PFSK-1 (cell line): ENCODE data around the gene AUTS2.

ENCODE experiments used
- FOXP2 ChIP-seq: optimal IDR thresholded peaks from 2 replicates; pipeline ENCODE3; 2011; ENCODE audit warnings: borderline replicate concordance, control low read depth, inconsistent platforms; ENCODE audit not compliant: insufficient read depth; ENCODE audit errors: extremely low read length, extremely low read depth
- POLR2AphosphoS5 ChIP-seq: IDR thresholded peaks from 2 replicates; pipeline ENCODE4 v1.6.1; 2012; ENCODE audit warnings: low read depth, mild to moderate bottlenecking, control low read depth, low read length, moderate library complexity
- SIN3A ChIP-seq: IDR thresholded peaks from 2 replicates; pipeline ENCODE4 v1.6.1; 2012; ENCODE audit warnings: mild to moderate bottlenecking, low read length, moderate library complexity, borderline replicate concordance; ENCODE audit not compliant: insufficient read depth
- TAF1 ChIP-seq: IDR thresholded peaks from 2 replicates; pipeline ENCODE4 v1.6.1; 2012; ENCODE audit warnings: low read length, control low read depth, borderline replicate concordance; ENCODE audit not compliant: insufficient read depth
- TF ChIP-seq, protein P1 (sequence below), 2 experiments: IDR thresholded peaks; 2 replicates each; pipeline versions ENCODE4 v1.6.1 to v1.8.0; 2011 to 2012; ENCODE audit warnings: low read depth in 2 of 2, low read length in 2 of 2, control low read depth in 1 of 2, inconsistent platforms in 1 of 2, mild to moderate bottlenecking in 1 of 2, moderate library complexity in 1 of 2; ENCODE audit not compliant: insufficient read depth in 1 of 2

The AUTS2 gene

DNA sequence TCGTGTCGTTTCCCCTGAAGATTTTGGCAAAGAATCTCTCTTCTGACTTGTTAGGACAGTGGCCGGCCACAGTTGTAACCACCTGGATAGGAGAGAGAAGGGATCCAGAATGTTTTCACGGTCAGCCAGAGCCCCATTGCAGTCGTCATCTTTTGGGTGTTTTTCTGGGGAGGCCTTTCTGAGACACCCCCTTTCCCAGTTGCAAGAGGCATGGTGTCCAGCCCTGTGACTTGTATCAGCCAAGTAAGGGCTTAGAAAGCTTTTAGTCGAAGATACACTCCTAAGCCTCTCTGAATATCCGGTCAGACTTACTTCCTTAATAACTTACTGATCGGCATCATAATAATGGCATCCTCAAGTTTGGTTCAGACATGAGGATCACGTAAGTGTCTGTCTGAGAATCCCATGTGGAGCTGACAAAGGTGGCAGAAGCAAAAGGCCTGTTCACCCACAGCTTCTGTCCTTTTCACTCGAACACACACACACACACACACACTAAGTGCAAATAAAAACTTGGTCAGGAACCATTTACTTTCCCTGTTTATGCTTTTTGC is 1098.0 kb downstream of the AUTS2 start:
- no peak for TF ChIP-seq POLR2AphosphoS5
- no peak for TF ChIP-seq SIN3A
- no peak for TF ChIP-seq TAF1
- no peak for TF ChIP-seq FOXP2
- TF ChIP-seq, protein P1, sequence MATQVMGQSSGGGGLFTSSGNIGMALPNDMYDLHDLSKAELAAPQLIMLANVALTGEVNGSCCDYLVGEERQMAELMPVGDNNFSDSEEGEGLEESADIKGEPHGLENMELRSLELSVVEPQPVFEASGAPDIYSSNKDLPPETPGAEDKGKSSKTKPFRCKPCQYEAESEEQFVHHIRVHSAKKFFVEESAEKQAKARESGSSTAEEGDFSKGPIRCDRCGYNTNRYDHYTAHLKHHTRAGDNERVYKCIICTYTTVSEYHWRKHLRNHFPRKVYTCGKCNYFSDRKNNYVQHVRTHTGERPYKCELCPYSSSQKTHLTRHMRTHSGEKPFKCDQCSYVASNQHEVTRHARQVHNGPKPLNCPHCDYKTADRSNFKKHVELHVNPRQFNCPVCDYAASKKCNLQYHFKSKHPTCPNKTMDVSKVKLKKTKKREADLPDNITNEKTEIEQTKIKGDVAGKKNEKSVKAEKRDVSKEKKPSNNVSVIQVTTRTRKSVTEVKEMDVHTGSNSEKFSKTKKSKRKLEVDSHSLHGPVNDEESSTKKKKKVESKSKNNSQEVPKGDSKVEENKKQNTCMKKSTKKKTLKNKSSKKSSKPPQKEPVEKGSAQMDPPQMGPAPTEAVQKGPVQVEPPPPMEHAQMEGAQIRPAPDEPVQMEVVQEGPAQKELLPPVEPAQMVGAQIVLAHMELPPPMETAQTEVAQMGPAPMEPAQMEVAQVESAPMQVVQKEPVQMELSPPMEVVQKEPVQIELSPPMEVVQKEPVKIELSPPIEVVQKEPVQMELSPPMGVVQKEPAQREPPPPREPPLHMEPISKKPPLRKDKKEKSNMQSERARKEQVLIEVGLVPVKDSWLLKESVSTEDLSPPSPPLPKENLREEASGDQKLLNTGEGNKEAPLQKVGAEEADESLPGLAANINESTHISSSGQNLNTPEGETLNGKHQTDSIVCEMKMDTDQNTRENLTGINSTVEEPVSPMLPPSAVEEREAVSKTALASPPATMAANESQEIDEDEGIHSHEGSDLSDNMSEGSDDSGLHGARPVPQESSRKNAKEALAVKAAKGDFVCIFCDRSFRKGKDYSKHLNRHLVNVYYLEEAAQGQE (IDR thresholded peaks at IDR 0.05; ENCODE audit: insufficient read depth in 1 of 2, low read depth in 2 of 2, low read length in 2 of 2) = no peak

DNA sequence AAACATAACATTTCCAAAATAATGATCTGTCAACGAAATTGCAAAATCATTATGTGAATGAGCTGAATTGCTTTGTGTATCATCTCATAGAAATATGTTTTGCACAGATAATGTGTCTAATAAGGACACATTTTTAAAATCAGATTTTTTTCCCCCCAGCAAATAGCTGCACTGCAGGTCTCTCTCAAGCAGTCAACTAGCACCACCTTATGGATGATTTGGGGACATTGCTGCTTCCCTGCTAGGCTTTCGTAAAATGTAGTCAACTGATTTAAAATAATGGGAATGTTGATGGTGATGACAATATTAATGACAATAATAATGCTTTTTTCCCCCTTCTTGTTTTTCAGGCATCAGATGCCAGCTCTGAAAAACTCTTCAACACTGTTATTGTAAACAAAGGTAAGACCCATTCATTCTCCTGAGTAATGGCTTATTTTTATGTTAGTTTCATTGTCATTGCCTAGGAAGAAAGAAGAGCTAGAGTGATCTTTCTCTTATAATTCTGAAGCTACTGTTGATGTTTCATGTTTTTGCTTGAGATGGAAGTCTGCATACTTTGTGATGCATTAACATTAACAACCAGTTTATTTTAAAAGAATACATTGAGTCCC is 1100.1 kb downstream of the AUTS2 start:
- TF ChIP-seq SIN3A = no peak
- TF ChIP-seq, protein P1 (IDR thresholded peaks at IDR 0.05; ENCODE audit: insufficient read depth in 1 of 2, low read depth in 2 of 2, low read length in 2 of 2) = no peak
- no peak for TF ChIP-seq FOXP2
- TF ChIP-seq TAF1 = no peak
- no peak for TF ChIP-seq POLR2AphosphoS5

DNA sequence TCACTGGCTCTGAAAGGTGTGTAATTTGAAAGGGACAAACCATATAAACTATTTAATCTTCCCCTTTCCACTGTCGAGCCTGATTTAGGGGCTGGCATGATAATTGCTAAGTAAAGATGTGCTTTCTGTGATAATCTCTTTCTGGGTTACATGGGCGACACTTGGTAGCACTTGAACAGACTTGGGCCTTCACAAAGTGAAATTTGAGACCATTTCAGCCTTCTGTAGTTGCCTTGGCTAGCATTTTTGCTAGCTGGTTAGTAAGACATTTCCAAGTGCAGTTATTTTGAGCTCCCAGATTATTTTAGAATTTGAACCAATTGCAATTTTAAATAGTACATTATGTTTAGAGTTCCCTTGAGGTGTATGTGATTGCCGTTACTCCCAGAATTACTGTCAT is 1101.0 kb downstream of the AUTS2 start:
- TF ChIP-seq SIN3A (no peak), POLR2AphosphoS5 (no peak), FOXP2 (no peak)
- TF ChIP-seq, protein P1 (IDR thresholded peaks at IDR 0.05; ENCODE audit: insufficient read depth in 1 of 2, low read depth in 2 of 2, low read length in 2 of 2) = no peak

DNA sequence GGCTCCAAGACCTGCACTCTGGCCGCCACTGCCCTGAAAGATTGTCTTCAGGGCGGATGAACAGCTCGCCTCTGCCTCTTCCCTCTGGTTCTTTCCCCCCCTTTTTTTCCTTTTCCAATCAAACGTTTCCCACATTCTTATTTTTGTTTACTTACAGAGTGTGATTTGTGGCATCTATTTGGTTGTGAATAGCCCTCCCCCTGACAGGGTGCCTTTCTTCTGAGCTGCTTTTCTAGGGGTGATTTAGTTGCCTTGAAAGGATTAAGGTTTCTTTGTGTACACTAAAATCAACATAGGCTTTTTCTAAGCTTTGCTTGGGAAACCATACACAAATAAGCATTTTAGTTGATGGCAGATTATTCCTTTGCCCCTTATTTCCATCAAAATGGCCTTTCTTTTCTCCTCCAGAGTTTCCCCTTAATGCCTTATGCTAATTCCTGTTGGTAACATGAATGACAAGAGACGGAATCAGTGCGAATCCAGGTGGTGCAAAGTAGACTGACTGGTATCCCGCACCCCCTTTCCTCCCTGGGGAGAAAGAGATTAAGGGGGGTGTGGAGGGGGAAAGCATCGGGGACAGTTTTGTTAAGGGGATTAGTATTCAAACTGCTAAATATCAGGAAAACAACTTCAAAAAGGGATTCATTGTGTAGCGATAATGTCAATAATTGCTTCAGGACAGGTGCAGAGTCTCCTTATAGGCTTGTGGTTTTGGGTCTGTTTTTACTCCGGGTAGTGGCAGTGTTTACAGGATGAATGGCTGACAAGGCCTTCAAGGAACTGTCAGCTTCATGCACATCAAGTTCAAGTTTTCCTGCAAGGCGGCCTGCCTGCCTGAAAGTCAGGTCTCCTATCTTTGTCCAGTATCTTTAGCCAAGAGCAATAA is 1102.0 kb downstream of the AUTS2 start:
- TF ChIP-seq POLR2AphosphoS5 (no peak), TAF1 (no peak), FOXP2 (no peak), SIN3A (no peak)
- TF ChIP-seq, protein P1 (IDR thresholded peaks at IDR 0.05; ENCODE audit: insufficient read depth in 1 of 2, low read depth in 2 of 2, low read length in 2 of 2) = no peak
